H1 (cell line): Measurements from ENCODE around the gene CAPN10.

ENCODE experiments used
- CBX8 ChIP-seq: fragments of 300-800, 300-1000 bp; sonication (generic); IDR thresholded peaks from 2 replicates; pipeline ENCODE4 v1.7.1; 2016; ENCODE audit warnings: low read depth, low read length, borderline replicate concordance
- CTCF ChIP-seq, 3 experiments: IDR thresholded peaks; 1 replicate in 2 of 3; 2 replicates in 1 of 3; pipeline versions ENCODE4 v1.5.1 to v1.6.1; 2011; ENCODE audit warnings: low read length in 3 of 3, mild to moderate bottlenecking in 3 of 3, inconsistent platforms in 2 of 3, low read depth in 1 of 3, moderate library complexity in 1 of 3; ENCODE audit not compliant: insufficient read depth in 1 of 3; ENCODE audit errors: control extremely low read depth in 1 of 3
- JUND ChIP-seq: IDR thresholded peaks from 2 replicates; pipeline ENCODE4 v1.6.1; 2011; ENCODE audit warnings: mild to moderate bottlenecking, improper control_type of control experiment, low read length
- YY1 ChIP-seq: IDR thresholded peaks from 2 replicates; pipeline ENCODE4 v1.6.1; 2011; ENCODE audit warnings: low read depth, mild to moderate bottlenecking, low read length

- TF ChIP-seq CBX8 (no peak), JUND (no peak), CTCF (IDR thresholded peaks at IDR 0.05; ENCODE audit: control extremely low read depth in 1 of 3, insufficient read depth in 1 of 3, low read depth in 1 of 3, low read length in 3 of 3) (no peak), YY1 (no peak)
These were observed 3.8 kb upstream of the CAPN10 start for GRCh38 chr2:240582781-240583180.
